OCI-LY3 (cell line): ENCODE data around the gene C2CD4D.

ENCODE experiments used
- CTCF ChIP-seq: fragments of 200-600, 300-600 bp; sonication (generic); IDR thresholded peaks from 2 replicates; pipeline ENCODE4 v1.5.1; 2014; ENCODE audit warnings: antibody characterized with exemption, low read length, low read depth
- EZH2phosphoT487 ChIP-seq: fragments of 200-600 bp; shearing (Covaris generic); IDR thresholded peaks from 2 replicates; pipeline ENCODE4 v1.6.1; 2018; ENCODE audit warnings: antibody characterized with exemption, mixed run types, low read depth

GRCh38 chr1:151875419-151876097 is 35.9 kb upstream of the C2CD4D start:
- no peak for TF ChIP-seq CTCF
- TF ChIP-seq EZH2phosphoT487: no peak
